Central memory CD4-positive, alpha-beta T cell (primary cell): Measurements from ENCODE around the gene MTERF4.

Experiments used
- DNase-seq: peaks from one replicate; pipeline ENCODE4 v3.0.0; 2022

The MTERF4 gene

GRCh38 chr2:241084856-241085444 is 17.1 kb downstream of the MTERF4 start:
- no peak for DNase-seq

GRCh38 chr2:241083091-241083415 is 19.0 kb downstream of the MTERF4 start:
- no peak for DNase-seq

DNA sequence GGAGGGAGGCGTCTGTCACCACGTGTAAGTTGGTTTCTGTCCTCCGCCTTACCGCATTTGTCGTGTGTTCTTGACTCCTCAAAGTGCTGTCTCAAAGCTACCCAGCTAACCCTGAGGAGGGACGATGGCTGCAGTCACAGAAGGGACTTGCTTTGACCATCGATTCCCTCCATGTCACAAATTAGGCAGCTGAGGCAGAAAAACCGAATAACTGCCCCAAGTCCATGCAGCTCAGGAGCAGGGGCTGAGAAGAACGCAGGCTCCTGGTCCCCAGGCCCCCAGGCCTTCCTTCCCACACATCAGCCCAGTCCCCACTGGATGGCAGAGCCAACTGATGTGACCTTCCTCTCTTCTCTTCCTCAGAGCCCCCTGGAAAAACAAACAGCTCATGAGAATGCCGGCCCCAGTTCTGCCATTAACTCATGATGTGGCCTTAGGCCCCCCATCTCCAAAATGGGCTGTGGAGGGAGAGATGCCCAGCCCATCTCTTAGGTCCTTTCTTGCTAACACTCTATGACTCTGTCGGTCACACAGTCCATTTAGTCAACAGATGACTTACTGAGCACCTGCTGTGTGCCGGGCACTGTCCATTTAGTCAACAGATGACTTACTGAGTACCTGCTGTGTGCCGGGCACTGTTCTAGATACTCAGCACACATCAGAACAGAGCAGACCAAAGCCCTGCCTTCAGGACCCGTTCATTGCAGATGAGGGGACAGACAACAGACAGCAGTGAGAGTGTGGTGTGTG is 19.6 kb downstream of the MTERF4 start:
- DNase-seq: no peak

DNA sequence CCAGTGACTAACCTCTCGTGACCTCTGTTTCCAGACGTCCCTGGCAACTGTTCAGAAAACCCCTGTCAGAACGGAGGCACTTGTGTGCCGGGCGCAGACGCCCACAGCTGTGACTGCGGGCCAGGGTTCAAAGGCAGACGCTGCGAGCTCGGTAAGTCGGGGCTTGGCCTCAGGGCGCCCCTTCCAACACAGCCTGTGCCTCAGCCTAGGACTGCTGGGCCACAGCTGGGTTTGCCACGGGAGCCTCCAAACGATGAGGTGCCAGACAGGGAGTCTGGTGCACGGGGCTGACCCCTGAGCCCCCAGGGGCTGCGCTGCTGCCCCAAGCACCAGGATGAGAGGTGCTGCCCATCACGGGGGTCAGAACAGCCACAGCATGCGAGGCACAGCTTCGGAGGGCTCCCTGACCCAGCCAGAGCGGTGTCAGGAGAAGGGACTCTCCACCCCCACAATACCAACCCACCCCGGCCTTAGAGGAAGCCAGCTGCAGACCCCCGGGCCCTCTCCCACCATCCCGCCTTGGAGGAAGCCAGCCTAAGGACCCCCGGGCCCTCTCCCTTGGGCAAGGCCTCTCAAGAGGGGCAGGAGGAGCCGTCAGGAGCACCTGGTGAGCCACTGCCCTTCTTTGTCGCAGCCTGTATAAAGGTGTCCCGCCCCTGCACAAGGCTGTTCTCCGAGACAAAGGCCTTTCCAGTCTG is 20.3 kb downstream of the MTERF4 start:
- DNase-seq: no peak

DNA sequence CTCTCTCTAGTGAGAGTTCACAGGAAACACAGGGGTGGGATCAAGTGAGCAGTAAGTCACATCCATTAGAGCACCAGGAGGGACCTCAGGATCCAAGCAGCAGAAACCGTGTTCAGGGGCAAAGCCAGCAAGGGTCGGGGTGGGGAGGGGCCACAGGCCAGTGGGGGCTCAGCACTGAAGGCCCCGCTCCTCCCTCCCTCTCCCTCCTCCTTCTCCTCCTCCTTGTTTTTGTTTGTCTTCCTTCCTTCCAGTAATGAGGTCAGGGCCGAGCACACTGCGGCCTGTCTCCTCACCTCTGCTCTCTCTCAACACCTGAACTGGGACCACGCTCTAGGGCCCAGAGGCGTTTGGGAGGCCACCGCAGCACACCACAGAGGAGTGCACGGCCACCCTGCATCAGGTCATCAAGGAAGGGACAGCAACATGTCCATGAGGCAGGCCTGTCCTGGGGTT is 20.9 kb downstream of the MTERF4 start:
- no peak for DNase-seq

DNA sequence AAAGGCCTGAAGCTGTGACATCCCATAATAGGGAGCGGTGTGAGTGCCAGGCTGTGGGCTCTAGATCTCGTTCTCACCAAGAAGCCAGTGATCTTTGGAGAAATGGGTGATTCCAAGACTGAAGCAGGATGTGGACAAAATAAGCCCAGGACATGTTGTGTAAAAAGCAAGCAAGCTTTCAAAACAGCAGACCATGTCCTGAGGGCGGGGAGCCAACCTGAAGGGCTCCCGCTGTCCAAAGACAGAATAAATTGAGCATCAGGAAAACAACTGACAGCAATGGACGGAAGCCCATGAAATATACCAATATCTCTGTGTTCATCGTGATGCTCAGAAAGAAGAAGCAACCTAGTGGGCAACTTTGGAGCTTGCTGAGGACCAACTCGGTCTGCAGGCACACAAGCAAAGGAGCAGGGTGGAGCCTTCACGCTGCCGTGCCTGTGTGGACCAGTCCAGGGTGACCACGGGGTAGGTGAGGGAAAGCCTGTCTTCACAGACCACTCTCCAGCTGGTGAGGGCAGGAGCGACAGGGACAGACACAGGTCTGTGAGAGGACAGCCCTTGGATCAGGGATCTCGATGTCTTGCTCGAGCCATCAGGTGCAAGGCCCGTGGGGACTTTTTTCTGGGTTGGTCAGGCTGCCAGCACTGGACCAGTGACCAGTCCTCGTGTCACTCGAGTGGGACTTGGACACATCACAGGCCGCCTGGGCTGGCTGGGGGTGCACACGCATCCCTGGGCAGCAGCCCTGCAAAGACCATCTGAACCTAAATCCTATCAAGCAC is 21.5 kb downstream of the MTERF4 start:
- no peak for DNase-seq

- DNase-seq: no peak
These were observed 27.1 kb downstream of the MTERF4 start for GRCh38 chr2:241074901-241075540.

GRCh38 chr2:241074065-241074818 is 27.8 kb downstream of the MTERF4 start:
- DNase-seq: no peak

- DNase-seq: no peak
These were observed 28.7 kb downstream of the MTERF4 start for GRCh38 chr2:241073166-241074064.

DNA sequence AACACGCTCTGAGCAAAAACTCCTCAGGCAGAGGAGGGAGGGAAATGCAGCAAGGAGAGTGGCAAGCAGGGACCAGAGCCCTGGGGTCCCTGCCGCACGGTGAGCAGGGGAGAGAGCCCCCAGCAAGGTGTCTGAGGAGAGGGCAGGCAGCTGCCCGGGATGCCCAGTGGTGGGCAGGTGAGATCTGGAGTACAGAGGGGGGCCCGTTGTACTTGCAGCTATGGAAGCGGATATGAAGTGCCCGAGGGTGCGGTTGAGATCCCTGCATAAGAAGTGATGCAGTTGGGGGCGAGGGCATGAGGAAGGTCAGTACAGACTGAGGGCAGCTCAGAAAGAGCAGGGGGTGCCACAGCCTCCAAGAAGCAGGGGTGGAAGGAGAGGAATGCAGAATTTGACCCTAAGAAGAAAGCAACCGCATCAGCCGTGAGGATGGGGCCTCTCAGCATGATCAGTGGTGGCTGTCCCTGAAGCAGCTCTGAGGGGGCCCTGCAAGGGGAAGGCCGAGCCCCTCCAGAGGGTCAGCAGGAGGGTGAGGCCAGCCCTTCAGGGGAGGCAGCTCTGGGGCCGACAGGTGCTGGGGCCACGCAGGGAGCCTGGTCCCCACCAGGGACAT is 29.4 kb downstream of the MTERF4 start:
- no peak for DNase-seq

DNA sequence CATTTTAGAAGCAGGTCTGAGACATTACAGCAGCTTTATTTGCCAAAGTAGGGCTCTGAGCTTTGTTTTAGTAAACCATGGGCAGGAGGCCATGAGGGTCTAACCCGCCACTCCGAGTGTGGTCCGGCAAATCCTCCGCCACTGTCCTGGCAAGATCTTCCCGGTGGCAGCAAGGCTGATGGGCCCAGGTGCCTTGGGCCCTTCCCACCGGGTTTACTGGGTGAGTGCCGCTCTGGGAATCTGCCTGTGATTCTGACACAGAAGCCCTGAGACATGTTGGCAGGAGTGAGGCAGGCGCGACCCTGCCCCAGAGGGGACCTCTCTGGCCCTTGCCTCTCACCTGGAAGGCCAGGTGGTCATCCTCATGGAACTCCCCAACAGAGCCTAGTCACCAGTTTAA is 29.9 kb downstream of the MTERF4 start:
- no peak for DNase-seq

DNA sequence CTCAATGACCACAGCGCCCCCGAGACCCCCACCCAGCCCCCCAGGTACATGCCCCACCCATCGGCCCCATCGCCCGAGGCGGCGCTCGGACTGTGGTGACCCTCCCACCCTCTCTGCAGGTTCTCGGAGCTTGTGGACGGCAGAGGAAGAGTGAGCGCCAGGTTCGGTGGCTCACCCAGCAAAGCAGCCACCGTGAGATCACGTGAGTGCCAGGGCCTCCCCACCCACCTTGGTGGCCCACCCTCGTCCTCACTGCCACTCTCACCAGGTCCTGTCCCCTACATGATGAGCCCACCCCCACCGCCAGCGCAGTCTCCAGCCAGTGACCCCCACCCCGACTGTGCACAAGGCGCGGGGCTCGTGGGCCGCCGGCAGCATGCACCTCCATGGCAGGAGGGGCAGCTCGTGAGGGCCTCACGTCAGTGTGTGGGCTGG is 30.4 kb downstream of the MTERF4 start:
- no peak for DNase-seq

DNA sequence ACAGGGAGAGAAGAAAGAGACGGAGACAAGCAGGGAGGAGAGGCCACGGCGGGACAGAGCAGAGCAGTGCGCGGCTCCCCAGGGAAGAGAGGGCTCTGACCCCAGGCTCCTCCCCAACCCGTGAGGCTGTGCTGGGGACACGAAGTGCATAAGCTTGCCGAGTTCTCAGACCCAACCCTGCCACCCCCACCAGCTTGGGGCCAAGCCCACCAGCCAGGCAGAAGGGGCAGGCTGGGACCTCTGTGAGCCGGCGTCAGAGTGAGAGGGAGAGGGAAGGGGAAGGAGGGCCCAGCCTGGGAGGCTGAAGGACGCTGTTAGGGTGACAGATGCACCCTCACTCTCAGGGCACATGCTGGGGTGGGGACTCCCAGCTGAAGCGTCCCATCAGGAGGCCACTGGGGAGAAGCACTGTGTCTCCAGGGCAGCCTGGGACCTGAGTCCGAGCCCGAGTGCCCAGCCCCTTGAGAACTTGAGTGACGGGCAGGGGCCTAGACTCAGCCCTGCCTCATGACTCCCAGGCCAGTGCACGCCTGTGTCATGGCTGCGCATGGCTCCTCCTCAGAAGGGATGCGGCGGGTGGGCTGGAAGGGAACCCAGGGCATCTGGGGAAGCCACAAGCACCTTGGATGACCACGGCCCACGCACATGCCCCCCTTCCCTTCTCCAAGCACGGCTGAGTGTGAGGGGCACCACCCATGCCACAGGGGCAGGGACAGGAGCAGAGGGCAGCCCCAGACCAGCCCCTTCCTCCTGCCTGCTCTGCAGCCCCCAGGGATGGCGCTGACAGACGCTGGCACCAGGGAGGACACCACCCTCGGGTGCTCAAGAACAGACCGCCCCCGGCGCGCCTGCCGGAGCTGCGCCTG is 31.0 kb downstream of the MTERF4 start:
- DNase-seq: no peak

- no peak for DNase-seq
These were observed 31.7 kb downstream of the MTERF4 start for GRCh38 chr2:241070361-241070760.

DNA sequence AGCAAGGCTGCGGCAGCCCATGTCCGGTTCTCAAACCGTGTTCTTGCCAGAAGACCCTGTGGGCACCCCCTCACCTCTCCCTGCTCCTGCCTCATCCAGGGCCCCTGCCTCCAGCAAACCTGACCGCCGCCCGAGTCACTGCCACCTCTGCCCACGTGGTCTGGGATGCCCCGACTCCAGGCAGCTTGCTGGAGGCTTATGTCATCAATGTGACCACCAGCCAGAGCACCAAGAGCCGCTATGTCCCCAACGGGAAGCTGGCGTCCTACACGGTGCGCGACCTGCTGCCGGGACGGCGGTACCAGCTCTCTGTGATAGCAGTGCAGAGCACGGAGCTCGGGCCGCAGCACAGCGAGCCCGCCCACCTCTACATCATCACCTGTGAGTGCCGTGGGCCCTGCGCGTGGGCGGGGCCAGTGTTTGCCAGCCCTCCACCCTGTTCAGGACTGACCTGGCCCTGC is 32.2 kb downstream of the MTERF4 start:
- DNase-seq: no peak

DNA sequence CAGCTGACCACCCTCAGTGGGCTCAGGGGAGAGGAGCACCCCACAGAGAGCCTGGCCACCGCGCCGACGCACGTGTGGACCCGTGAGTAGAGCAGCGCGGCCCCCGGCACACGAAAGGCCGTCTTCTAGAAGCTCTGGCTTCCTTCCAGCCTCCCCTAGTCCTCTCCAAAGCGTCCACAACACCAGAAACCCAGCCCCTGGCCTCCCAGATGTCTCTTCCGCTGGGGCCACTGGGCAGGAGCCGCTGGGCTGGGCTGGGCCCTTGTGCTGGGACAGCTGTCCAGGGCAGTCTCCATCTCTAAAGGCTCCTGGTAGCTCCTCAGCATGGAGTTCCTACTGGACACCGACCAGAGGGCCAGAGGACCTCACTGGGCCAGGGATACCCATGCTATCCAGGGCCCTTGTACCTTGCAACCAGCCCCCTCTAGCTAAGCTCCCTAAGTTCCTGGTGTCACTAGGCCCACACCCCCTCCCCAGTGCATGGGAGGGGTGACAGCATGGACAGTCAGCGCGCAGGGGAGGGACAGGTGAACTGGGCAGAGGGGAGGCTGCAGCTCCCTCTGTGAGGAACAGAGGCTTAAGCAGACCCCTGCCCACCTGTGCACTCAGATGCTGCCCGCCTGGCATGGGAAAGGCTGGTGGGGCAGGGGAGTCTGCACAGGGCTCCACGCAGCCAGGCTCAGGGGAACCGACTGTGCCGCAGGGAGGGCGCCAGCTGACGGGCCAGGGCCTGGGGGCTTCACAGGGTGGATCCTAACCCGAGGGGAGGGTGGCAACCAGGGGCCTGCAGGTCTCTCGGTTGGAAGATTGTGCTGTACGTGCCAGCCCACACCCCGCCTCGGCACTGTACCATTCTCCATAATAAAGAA is 32.9 kb downstream of the MTERF4 start:
- DNase-seq: no peak

- no peak for DNase-seq
These were observed 33.7 kb downstream of the MTERF4 start for GRCh38 chr2:241068136-241068941.
